Measurements from ENCODE around the gene SLC22A1.

- TF ChIP-seq POLR2A (IDR thresholded peaks at IDR 0.05; ENCODE audit: low read length) (no peak), CTCF (IDR thresholded peaks at IDR 0.05) (no peak), MAFK (IDR thresholded peaks at IDR 0.05; ENCODE audit: partially characterized antibody) (no peak), BHLHE40 (IDR thresholded peaks at IDR 0.05; ENCODE audit: low read depth, low read length) (no peak), HDAC2 (IDR thresholded peaks at IDR 0.05) (no peak), ZC3H11A (IDR thresholded peaks at IDR 0.05) (no peak), RAD21 (conservative IDR thresholded peaks at IDR 0.05 in 1 of 2, IDR thresholded peaks at IDR 0.05 in 1 of 2) (no peak), JUN (IDR thresholded peaks at IDR 0.05) (no peak), SMC3 (IDR thresholded peaks at IDR 0.05) (no peak), RCOR1 (IDR thresholded peaks at IDR 0.05; ENCODE audit: low read depth, low read length) (no peak), CBX2 (IDR thresholded peaks at IDR 0.05; ENCODE audit: borderline replicate concordance, low read depth) (no peak)
- TF ChIP-seq, protein P1, sequence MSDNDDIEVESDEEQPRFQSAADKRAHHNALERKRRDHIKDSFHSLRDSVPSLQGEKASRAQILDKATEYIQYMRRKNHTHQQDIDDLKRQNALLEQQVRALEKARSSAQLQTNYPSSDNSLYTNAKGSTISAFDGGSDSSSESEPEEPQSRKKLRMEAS (IDR thresholded peaks at IDR 0.05): no peak
- TF ChIP-seq, protein P2, sequence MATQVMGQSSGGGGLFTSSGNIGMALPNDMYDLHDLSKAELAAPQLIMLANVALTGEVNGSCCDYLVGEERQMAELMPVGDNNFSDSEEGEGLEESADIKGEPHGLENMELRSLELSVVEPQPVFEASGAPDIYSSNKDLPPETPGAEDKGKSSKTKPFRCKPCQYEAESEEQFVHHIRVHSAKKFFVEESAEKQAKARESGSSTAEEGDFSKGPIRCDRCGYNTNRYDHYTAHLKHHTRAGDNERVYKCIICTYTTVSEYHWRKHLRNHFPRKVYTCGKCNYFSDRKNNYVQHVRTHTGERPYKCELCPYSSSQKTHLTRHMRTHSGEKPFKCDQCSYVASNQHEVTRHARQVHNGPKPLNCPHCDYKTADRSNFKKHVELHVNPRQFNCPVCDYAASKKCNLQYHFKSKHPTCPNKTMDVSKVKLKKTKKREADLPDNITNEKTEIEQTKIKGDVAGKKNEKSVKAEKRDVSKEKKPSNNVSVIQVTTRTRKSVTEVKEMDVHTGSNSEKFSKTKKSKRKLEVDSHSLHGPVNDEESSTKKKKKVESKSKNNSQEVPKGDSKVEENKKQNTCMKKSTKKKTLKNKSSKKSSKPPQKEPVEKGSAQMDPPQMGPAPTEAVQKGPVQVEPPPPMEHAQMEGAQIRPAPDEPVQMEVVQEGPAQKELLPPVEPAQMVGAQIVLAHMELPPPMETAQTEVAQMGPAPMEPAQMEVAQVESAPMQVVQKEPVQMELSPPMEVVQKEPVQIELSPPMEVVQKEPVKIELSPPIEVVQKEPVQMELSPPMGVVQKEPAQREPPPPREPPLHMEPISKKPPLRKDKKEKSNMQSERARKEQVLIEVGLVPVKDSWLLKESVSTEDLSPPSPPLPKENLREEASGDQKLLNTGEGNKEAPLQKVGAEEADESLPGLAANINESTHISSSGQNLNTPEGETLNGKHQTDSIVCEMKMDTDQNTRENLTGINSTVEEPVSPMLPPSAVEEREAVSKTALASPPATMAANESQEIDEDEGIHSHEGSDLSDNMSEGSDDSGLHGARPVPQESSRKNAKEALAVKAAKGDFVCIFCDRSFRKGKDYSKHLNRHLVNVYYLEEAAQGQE (IDR thresholded peaks at IDR 0.05): no peak
- TF ChIP-seq, protein P3, sequence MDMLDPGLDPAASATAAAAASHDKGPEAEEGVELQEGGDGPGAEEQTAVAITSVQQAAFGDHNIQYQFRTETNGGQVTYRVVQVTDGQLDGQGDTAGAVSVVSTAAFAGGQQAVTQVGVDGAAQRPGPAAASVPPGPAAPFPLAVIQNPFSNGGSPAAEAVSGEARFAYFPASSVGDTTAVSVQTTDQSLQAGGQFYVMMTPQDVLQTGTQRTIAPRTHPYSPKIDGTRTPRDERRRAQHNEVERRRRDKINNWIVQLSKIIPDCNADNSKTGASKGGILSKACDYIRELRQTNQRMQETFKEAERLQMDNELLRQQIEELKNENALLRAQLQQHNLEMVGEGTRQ (IDR thresholded peaks at IDR 0.05): no peak
Measured at GRCh38 chr6:160190081-160190480, 68.5 kb downstream of the SLC22A1 start.

Measured in A549 (cell line).